ENCODE data around the gene FTO.
"Not testable (repeated sequence)": the region's sequence is repeated elsewhere in the genome, so short reads cannot be mapped to it uniquely, and the experiment has no call there.

Gene FTO

GRCh38 chr16:54181683-54182329 lies 477.9 kb downstream of the FTO start:
- DNase-seq (ENCODE audit: low read depth): not testable (repeated sequence)

- DNase-seq (ENCODE audit: low read depth): no peak
Measured at GRCh38 chr16:54185045-54185444, 481.1 kb downstream of the FTO start.

GRCh38 chr16:54191163-54191562 lies 487.2 kb downstream of the FTO start:
- DNase-seq (ENCODE audit: low read depth): no peak

- no peak for DNase-seq (ENCODE audit: low read depth)
Measured at GRCh38 chr16:54191592-54191991, 487.6 kb downstream of the FTO start.

- DNase-seq (ENCODE audit: low read depth): no peak
Measured at GRCh38 chr16:54193013-54193664, 489.2 kb downstream of the FTO start.

- peak; percentile 35 for DNase-seq (ENCODE audit: low read depth)
Measured at GRCh38 chr16:54193665-54194333, 489.8 kb downstream of the FTO start.

GRCh38 chr16:54194334-54194743 lies 490.4 kb downstream of the FTO start:
- no peak for DNase-seq (ENCODE audit: low read depth)

GRCh38 chr16:54197758-54198157 lies 493.8 kb downstream of the FTO start:
- no peak for DNase-seq (ENCODE audit: low read depth)

- DNase-seq (ENCODE audit: low read depth): no peak
Measured at GRCh38 chr16:54199487-54200160, 495.7 kb downstream of the FTO start.

- DNase-seq (ENCODE audit: low read depth): no peak
Measured at GRCh38 chr16:54200161-54200534, 496.2 kb downstream of the FTO start.

GRCh38 chr16:54200720-54201119 lies 496.8 kb downstream of the FTO start:
- no peak for DNase-seq (ENCODE audit: low read depth)

- DNase-seq (ENCODE audit: low read depth): peak; percentile 4
Measured at GRCh38 chr16:54201200-54201599, 497.2 kb downstream of the FTO start.
